GM23338 (cell line): ENCODE measurements around the gene TLE1. TPM values are rescaled to one million over a fixed set of nuclear protein-coding genes. Genes with fewer than 3 reads are reported as not detected.

ENCODE experiments used
- ATAC-seq: fragments of 200-7000 bp; cut with Tn5 transposase; 3 replicates; pipeline ENCODE4 v1.9.1; 2020
- DNase-seq: peaks from one replicate; pipeline ENCODE4 v3.0.0-alpha.2; 2015; ENCODE audit warnings: low spot score
- H2AFZ ChIP-seq: fragments of 200-600 bp; sonication (generic); 2 replicates; pipeline ENCODE4 v1.8.0; 2016; ENCODE audit warnings: antibody characterized with exemption, mild to moderate bottlenecking, moderate library complexity
- H3F3A ChIP-seq: fragments of 200-600 bp; sonication (generic); replicated peaks from 2 replicates; pipeline ENCODE4 v1.8.0; 2017; ENCODE audit warnings: antibody characterized with exemption, mixed run types, low read depth
- H3K27ac ChIP-seq: fragments of 200-600 bp; sonication (generic); 2 replicates; pipeline ENCODE4 v1.6.1; 2016; ENCODE audit warnings: low read depth
- H3K27me3 ChIP-seq: fragments of 200-600 bp; sonication (generic); 2 replicates; pipeline ENCODE4 v1.8.0; 2016; ENCODE audit warnings: mild to moderate bottlenecking, mixed run types, moderate library complexity; ENCODE audit not compliant: insufficient read depth
- H3K36me3 ChIP-seq: fragments of 200-600 bp; sonication (generic); 2 replicates; pipeline ENCODE4 v1.8.0; 2016; ENCODE audit warnings: mild to moderate bottlenecking; ENCODE audit not compliant: insufficient read depth
- H3K4me1 ChIP-seq: fragments of 200-600 bp; sonication (generic); 2 replicates; pipeline ENCODE4 v1.8.0; 2016; ENCODE audit warnings: mild to moderate bottlenecking, moderate library complexity; ENCODE audit not compliant: insufficient read depth
- H3K4me2 ChIP-seq: fragments of 200-600 bp; sonication (generic); 2 replicates; pipeline ENCODE4 v1.7.1; 2017; ENCODE audit warnings: mixed run types
- H3K4me3 ChIP-seq: fragments of 200-600 bp; sonication (generic); 2 replicates; pipeline ENCODE4 v1.6.1; 2016; ENCODE audit warnings: mixed run types
- H3K79me2 ChIP-seq: fragments of 200-600 bp; sonication (generic); replicated peaks from 2 replicates; pipeline ENCODE4 v1.8.0; 2017; ENCODE audit warnings: mild to moderate bottlenecking; ENCODE audit not compliant: insufficient read depth
- H3K9me2 ChIP-seq: fragments of 200-600 bp; sonication (generic); 2 replicates; pipeline ENCODE4 v1.8.0; 2017; ENCODE audit not compliant: insufficient read depth
- H4K20me1 ChIP-seq: fragments of 200-600 bp; sonication (generic); replicated peaks from 2 replicates; pipeline ENCODE4 v1.8.0; 2017; ENCODE audit warnings: mild to moderate bottlenecking; ENCODE audit not compliant: insufficient read depth
- H3K27ac Mint-ChIP-seq: 2 replicates; pipeline ENCODE4 v1.8.0; 2020; ENCODE audit warnings: inconsistent platforms, mild to moderate bottlenecking, moderate library complexity, mixed read lengths
- H3K27me3 Mint-ChIP-seq: 3 replicates; pipeline ENCODE4 v1.8.0; 2022; ENCODE audit warnings: low read depth, mild to moderate bottlenecking, moderate library complexity, mixed read lengths, inconsistent platforms; ENCODE audit not compliant: insufficient read depth, poor library complexity
- H3K36me3 Mint-ChIP-seq: 3 replicates; pipeline ENCODE4 v1.8.0; 2021; ENCODE audit warnings: low read depth, mild to moderate bottlenecking, inconsistent platforms, moderate library complexity, mixed read lengths
- H3K4me1 Mint-ChIP-seq: 3 replicates; pipeline ENCODE4 v1.8.0; 2020; ENCODE audit warnings: mild to moderate bottlenecking, inconsistent platforms, mixed read lengths
- H3K4me3 Mint-ChIP-seq: 3 replicates; pipeline ENCODE4 v1.8.0; 2021; ENCODE audit warnings: moderate library complexity, mild to moderate bottlenecking, inconsistent platforms, mixed read lengths
- H3K9me3 Mint-ChIP-seq: 3 replicates; pipeline ENCODE4 v1.8.0; 2020; ENCODE audit warnings: moderate library complexity, mild to moderate bottlenecking, inconsistent platforms, mixed read lengths
- EZH2 ChIP-seq: fragments of 200-600 bp; sonication (generic); IDR thresholded peaks from one replicate; pipeline ENCODE4 v1.8.0; 2017; ENCODE audit warnings: antibody characterized with exemption, mild to moderate bottlenecking, low read depth; ENCODE audit not compliant: unreplicated experiment
- EZH2phosphoT487 ChIP-seq: fragments of 200-600 bp; sonication (generic); IDR thresholded peaks from one replicate; pipeline ENCODE4 v1.8.1; 2018; ENCODE audit warnings: antibody characterized with exemption; ENCODE audit not compliant: unreplicated experiment
- JUNB ChIP-seq: IDR thresholded peaks from one replicate; pipeline ENCODE4 v1.6.1; 2016; ENCODE audit warnings: antibody characterized with exemption; ENCODE audit not compliant: unreplicated experiment
- NANOG ChIP-seq: IDR thresholded peaks from 2 replicates; pipeline ENCODE4 v1.6.1; 2016; ENCODE audit warnings: antibody characterized with exemption, borderline replicate concordance
- REST ChIP-seq: IDR thresholded peaks from one replicate; pipeline ENCODE4 v1.6.1; 2018; ENCODE audit warnings: antibody characterized with exemption; ENCODE audit not compliant: unreplicated experiment
- STAT1 ChIP-seq: IDR thresholded peaks from one replicate; pipeline ENCODE4 v1.6.1; 2016; ENCODE audit warnings: antibody characterized with exemption; ENCODE audit not compliant: unreplicated experiment
- ZNF114 ChIP-seq: fragments of 250-450 bp; sonication (Bioruptor Pico); IDR thresholded peaks from 2 replicates; pipeline ENCODE4 v1.5.0; 2020; ENCODE audit warnings: mild to moderate bottlenecking, moderate library complexity
- ZNF331 ChIP-seq: fragments of 250-450 bp; sonication (Bioruptor Pico); IDR thresholded peaks from 2 replicates; pipeline ENCODE4 v1.5.0; 2020; ENCODE audit warnings: low read depth, mild to moderate bottlenecking, moderate library complexity
- ZNF462 ChIP-seq: fragments of 250-450 bp; sonication (Bioruptor Pico); IDR thresholded peaks from 2 replicates; pipeline ENCODE4 v1.5.0; 2020; ENCODE audit warnings: mild to moderate bottlenecking, moderate library complexity
- polyA plus RNA-seq: library from polyadenylated mRNA; unstranded; fragments of >200 nt; fragmentation: Nextera tagmentation; extraction: Ambion mirVana; gene quantifications from 2 replicates; pipeline ENCODE4 v1.2.1, GENCODE V29; 2016
- total RNA-seq: library from RNA; depleted of rRNA; stranded (reverse); fragments of >200 nt; shearing (Covaris generic); gene quantifications from 2 replicates; pipeline ENCODE4 v1.2.3, GENCODE V29; 2014
- TF ChIP-seq, protein P1 (sequence below): IDR thresholded peaks from 2 replicates; pipeline ENCODE4 v1.6.1; 2016; ENCODE audit warnings: antibody characterized with exemption

TLE1 gene
- total and polyA plus RNA-seq, 2 experiments from 2014 or later: 58.1 to 132 TPM

DNA sequence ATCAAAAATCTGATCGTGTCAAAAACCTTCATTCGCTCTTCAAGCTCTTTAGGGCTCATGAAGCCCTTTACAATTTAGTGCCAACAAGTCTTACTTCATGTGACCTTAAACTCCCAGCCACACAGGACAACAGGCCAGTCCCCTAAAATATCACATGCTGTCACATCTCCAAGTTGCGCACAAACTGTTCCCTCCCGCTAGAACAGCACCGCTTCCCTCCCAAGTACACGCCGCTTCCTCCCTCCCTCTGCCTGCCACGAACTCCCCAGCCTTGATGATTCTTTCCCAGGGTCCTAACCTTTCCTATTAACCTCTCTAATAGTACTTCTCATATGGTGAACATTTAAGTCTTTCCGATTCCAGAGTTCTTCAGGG is 91.2 kb downstream of the TLE1 start:
- H3F3A ChIP-seq: no peaks in the 10 kb centered on the region
- H3K4me2 ChIP-seq: 0 out of 2 replicates have a peak overlapping the region, but pooled peaks have one; percentile 42
- H3K27ac Mint-ChIP-seq: peak overlapping the region; percentile 55
- ATAC-seq: no peak
- no peaks in the 10 kb centered on the region for H3K27me3 Mint-ChIP-seq
- no peak overlapping the region for H3K4me3 ChIP-seq
- peaks cover 18% of the 10 kb centered on the region for H3K36me3 ChIP-seq
- peaks cover 84% of the 10 kb centered on the region for H3K4me1 ChIP-seq
- no peaks in the 10 kb centered on the region for H3K9me3 Mint-ChIP-seq
- H2AFZ ChIP-seq: no peak overlapping the region
- H3K4me1 Mint-ChIP-seq: peaks cover 91% of the 10 kb centered on the region
- no peak overlapping the region; the same call in 2 of the 3 replicates for H3K4me3 Mint-ChIP-seq
- peaks cover 58% of the 10 kb centered on the region for H3K79me2 ChIP-seq
- DNase-seq: no peak
- peak overlapping the region; percentile 89; the same call in 1 of the 2 replicates for H3K27ac ChIP-seq
- H3K9me2 ChIP-seq: peaks cover 5% of the 10 kb centered on the region; the same call in 1 of the 2 replicates
- no peak for TF ChIP-seq ZNF114
- TF ChIP-seq EZH2: no peak
- no peak for TF ChIP-seq STAT1
- TF ChIP-seq, protein P1, sequence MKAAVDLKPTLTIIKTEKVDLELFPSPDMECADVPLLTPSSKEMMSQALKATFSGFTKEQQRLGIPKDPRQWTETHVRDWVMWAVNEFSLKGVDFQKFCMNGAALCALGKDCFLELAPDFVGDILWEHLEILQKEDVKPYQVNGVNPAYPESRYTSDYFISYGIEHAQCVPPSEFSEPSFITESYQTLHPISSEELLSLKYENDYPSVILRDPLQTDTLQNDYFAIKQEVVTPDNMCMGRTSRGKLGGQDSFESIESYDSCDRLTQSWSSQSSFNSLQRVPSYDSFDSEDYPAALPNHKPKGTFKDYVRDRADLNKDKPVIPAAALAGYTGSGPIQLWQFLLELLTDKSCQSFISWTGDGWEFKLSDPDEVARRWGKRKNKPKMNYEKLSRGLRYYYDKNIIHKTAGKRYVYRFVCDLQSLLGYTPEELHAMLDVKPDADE: no peak
- TF ChIP-seq EZH2phosphoT487: no peak
- TF ChIP-seq JUNB: no peak
- peaks cover 6% of the 10 kb centered on the region for H4K20me1 ChIP-seq
- peaks cover 74% of the 10 kb centered on the region for H3K36me3 Mint-ChIP-seq
- no peaks in the 10 kb centered on the region for H3K27me3 ChIP-seq

GRCh38 chr9:81597419-81598122 is 91.8 kb downstream of the TLE1 start:
- H3K27ac Mint-ChIP-seq: peak overlapping the region; percentile 55
- no peak for TF ChIP-seq ZNF462
- TF ChIP-seq NANOG: no peak
- TF ChIP-seq JUNB: no peak
- no peak for TF ChIP-seq ZNF331 (CRISPR knock-in tag)
- no peak for TF ChIP-seq EZH2phosphoT487
- no peak for TF ChIP-seq STAT1
- TF ChIP-seq ZNF114: no peak
- no peak for TF ChIP-seq EZH2
- no peak for TF ChIP-seq REST

More at GRCh38 chr9:81597419-81598122, 91.8 kb downstream of the TLE1 start:
- DNase-seq: no peak
- H3K4me3 ChIP-seq: no peak overlapping the region
- Mint-ChIP-seq H3K36me3 (peaks cover 74% of the 10 kb centered on the region), H3K4me1 (peaks cover 93% of the 10 kb centered on the region), H3K9me3 (no peaks in the 10 kb centered on the region), H3K4me3 (peak overlapping the region; percentile 14; the same call in 1 of the 3 replicates), H3K27me3 (no peaks in the 10 kb centered on the region)
- ATAC-seq: no peak
- H3K9me2 ChIP-seq: peaks cover 5% of the 10 kb centered on the region; the same call in 1 of the 2 replicates
- no peaks in the 10 kb centered on the region for H3K27me3 ChIP-seq
- H4K20me1 ChIP-seq: peaks cover 6% of the 10 kb centered on the region
- H3K36me3 ChIP-seq: peaks cover 16% of the 10 kb centered on the region
- no peaks in the 10 kb centered on the region for H3F3A ChIP-seq
- peaks cover 89% of the 10 kb centered on the region for H3K4me1 ChIP-seq
- H3K4me2 ChIP-seq: peak overlapping the region; percentile 42
- peaks cover 53% of the 10 kb centered on the region for H3K79me2 ChIP-seq
- H2AFZ ChIP-seq: no peak overlapping the region
- peak overlapping the region; percentile 89 for H3K27ac ChIP-seq
